SU-DHL-6 (cell line): ENCODE measurements around the gene SLC16A5.

Experiments used
- EZH2phosphoT487 ChIP-seq: fragments of 200-600 bp; sonication (generic), shearing (Covaris generic); conservative IDR thresholded peaks from 2 replicates; pipeline ENCODE4 v1.6.1; 2018; ENCODE audit warnings: mild to moderate bottlenecking, antibody characterized with exemption, low read length, moderate library complexity, mixed read lengths
- TF ChIP-seq, protein P1 (sequence below): fragments of 200-600 bp; sonication (generic); IDR thresholded peaks from one replicate; pipeline ENCODE4 v1.5.1; 2017; ENCODE audit warnings: antibody characterized with exemption, mild to moderate bottlenecking, low read length, moderate library complexity; ENCODE audit not compliant: insufficient read depth, poor library complexity, severe bottlenecking

DNA sequence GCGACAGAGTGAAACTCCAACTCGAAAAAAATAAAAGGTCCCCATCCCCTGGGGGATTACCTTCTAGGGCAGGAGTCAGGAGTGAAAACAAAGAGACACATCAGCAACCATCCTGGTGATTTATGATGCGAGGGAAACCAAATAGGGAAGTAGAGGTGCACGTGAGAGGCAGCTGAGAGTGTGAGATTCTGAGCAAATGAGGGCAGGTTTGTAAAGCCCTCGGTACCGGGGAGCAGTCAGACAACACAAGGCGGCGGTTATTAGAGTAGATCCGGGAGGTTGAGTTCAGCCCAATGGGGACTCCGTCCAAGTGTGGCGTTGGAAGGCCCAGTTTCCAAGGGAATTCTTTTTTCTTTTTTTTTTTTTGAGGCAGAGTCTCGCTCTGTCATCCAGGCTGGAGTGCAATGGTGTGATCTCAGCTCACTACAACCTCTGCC is 14.6 kb downstream of the SLC16A5 start:
- TF ChIP-seq, protein P1, sequence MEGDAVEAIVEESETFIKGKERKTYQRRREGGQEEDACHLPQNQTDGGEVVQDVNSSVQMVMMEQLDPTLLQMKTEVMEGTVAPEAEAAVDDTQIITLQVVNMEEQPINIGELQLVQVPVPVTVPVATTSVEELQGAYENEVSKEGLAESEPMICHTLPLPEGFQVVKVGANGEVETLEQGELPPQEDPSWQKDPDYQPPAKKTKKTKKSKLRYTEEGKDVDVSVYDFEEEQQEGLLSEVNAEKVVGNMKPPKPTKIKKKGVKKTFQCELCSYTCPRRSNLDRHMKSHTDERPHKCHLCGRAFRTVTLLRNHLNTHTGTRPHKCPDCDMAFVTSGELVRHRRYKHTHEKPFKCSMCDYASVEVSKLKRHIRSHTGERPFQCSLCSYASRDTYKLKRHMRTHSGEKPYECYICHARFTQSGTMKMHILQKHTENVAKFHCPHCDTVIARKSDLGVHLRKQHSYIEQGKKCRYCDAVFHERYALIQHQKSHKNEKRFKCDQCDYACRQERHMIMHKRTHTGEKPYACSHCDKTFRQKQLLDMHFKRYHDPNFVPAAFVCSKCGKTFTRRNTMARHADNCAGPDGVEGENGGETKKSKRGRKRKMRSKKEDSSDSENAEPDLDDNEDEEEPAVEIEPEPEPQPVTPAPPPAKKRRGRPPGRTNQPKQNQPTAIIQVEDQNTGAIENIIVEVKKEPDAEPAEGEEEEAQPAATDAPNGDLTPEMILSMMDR = no peak
- TF ChIP-seq EZH2phosphoT487 = no peak
